PC-3 (cell line): ENCODE data around the gene KNTC1. TPM values are rescaled to one million over a fixed set of nuclear protein-coding genes. Genes with fewer than 3 reads are reported as not detected.

ENCODE experiments used
- ATAC-seq: fragments of 200-7000 bp; cut with Tn5 transposase; 2 replicates; pipeline ENCODE4 v1.9.1; 2020; ENCODE audit warnings: mild to moderate bottlenecking, moderate library complexity
- BruUV-seq: library from RNA; stranded (reverse); fragments of 400-500 nt; replicated peaks from 2 replicates; lab custom pipeline; 2021; lab: Mats Ljungman, UMichigan
- CTCF ChIA-PET: fragments of 300-600 bp; sonication (Branson Sonifier 250); formaldehyde crosslinking; loops from one replicate; lab custom pipeline; 2022; ENCODE audit warnings: antibody characterized with exemption; lab: Charles Lee
- POLR2A ChIA-PET: fragments of 300-600 bp; sonication (Branson Sonifier 250); formaldehyde crosslinking; loops from one replicate; lab custom pipeline; 2022; ENCODE audit warnings: antibody characterized with exemption; ENCODE audit not compliant: unreplicated experiment; lab: Charles Lee
- DNase-seq: peaks from one replicate; pipeline ENCODE4 v3.0.0-alpha.2; 2015
- H2AFZ ChIP-seq: fragments of 300-600 bp; sonication (generic); 2 replicates; pipeline ENCODE4 v1.6.0; 2016; ENCODE audit warnings: antibody characterized with exemption, low read length
- H3F3A ChIP-seq: fragments of 300-600 bp; sonication (generic); one replicate; pipeline ENCODE4 v1.6.0; 2017; ENCODE audit warnings: antibody characterized with exemption, low read length, control low read depth, mild to moderate bottlenecking; ENCODE audit not compliant: unreplicated experiment
- H3K27ac ChIP-seq: fragments of 300-600 bp; sonication (generic); 2 replicates; pipeline ENCODE4 v1.5.1; 2016; ENCODE audit warnings: mild to moderate bottlenecking, low read length
- H3K27me3 ChIP-seq: fragments of 300-600 bp; sonication (generic); 2 replicates; pipeline ENCODE4 v1.6.1; 2016; ENCODE audit warnings: low read length, mixed read lengths
- H3K36me3 ChIP-seq: fragments of 300-600 bp; sonication (generic); 2 replicates; pipeline ENCODE4 v1.6.1; 2016; ENCODE audit warnings: low read depth, mixed run types, low read length, mixed read lengths
- H3K4me1 ChIP-seq: fragments of 300-600 bp; sonication (generic); 2 replicates; pipeline ENCODE4 v1.5.1; 2016; ENCODE audit warnings: low read length; ENCODE audit not compliant: insufficient read depth
- H3K4me2 ChIP-seq: fragments of 300-600 bp; sonication (generic); 2 replicates; pipeline ENCODE4 v1.6.0; 2016; ENCODE audit warnings: low read length
- H3K4me3 ChIP-seq: fragments of 300-600 bp; sonication (generic); 2 replicates; pipeline ENCODE4 v1.5.1; 2016; ENCODE audit warnings: mild to moderate bottlenecking, low read length, mixed read lengths
- H3K79me2 ChIP-seq: fragments of 300-600 bp; sonication (generic); 2 replicates; pipeline ENCODE4 v1.6.1; 2017; ENCODE audit warnings: low read length, mixed read lengths
- H3K9ac ChIP-seq: fragments of 300-600 bp; sonication (generic); 2 replicates; pipeline ENCODE4 v1.6.0; 2016; ENCODE audit warnings: mild to moderate bottlenecking, low read length
- H3K9me2 ChIP-seq: fragments of 300-600 bp; sonication (generic); replicated peaks from 2 replicates; pipeline ENCODE4 v1.6.1; 2016; ENCODE audit warnings: mixed run types, low read length, mixed read lengths
- H3K9me3 ChIP-seq: fragments of 300-600 bp; sonication (generic); 2 replicates; pipeline ENCODE4 v1.6.1; 2016; ENCODE audit warnings: low read length, mixed read lengths
- H4K20me1 ChIP-seq: fragments of 300-600 bp; sonication (generic); 2 replicates; pipeline ENCODE4 v1.6.1; 2016; ENCODE audit warnings: low read length, mixed read lengths
- EZH2 ChIP-seq: fragments of 300-600 bp; sonication (generic); IDR thresholded peaks from one replicate; pipeline ENCODE4 v1.6.1; 2017; ENCODE audit warnings: antibody characterized with exemption, mild to moderate bottlenecking, low read length; ENCODE audit not compliant: unreplicated experiment
- EZH2phosphoT487 ChIP-seq: fragments of 300-600 bp; sonication (generic); IDR thresholded peaks from 2 replicates; pipeline ENCODE4 v1.6.1; 2018; ENCODE audit warnings: mild to moderate bottlenecking, antibody characterized with exemption, low read length, borderline replicate concordance
- intact Hi-C: fragments of 100-400 bp; cut with micrococcal nuclease; formaldehyde crosslinking; loops from 2 replicates; pipeline ENCODE4 v1.9.0; 2023
- total RNA-seq: library from RNA; depleted of rRNA; stranded (reverse); fragments of >200 nt; gene quantifications from 2 replicates; pipeline ENCODE4 v1.2.3, GENCODE V29; 2014
- TF ChIP-seq, protein P1 (sequence below): fragments of 300-600 bp; sonication (generic); conservative IDR thresholded peaks from 2 replicates; pipeline ENCODE4 v1.5.1; 2017; ENCODE audit warnings: antibody characterized with exemption, low read depth, mild to moderate bottlenecking, low read length

KNTC1 gene
- total RNA-seq, 1 experiment from 2014 or later, result 80.3 TPM

DNA sequence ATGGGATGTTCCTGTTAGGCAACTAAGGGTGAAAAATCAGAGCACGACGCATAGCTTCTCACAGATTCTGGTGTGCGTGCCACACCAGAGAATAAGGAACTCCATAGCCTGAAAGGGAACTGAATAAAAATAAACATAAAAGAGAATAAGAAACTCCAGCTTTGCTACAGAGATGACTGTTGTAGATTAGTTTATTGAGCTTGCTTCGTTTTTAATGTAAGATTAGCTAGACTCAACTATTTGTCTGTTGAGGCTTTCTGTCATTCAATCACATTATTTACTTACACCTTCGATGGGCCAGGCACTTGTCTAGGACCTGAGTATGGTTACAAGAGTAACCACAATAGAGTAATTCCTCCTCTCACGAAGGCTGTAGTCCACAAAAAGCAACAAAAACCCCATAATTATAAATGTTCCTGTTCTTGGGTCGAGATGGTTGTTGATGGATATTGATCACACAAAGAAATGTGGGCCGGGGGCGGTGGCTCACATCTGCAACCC lies 25.5 kb upstream of the KNTC1 start:
- Histone ChIP-seq H3K9me2 (no peaks in the 10 kb centered on the region), H3K4me3 (peak overlapping the region; percentile 83; the same call in 1 of the 2 replicates), H3K4me1 (peaks cover 19% of the 10 kb centered on the region), H3K9me3 (no peaks in the 10 kb centered on the region), H3F3A (peaks cover 28% of the 10 kb centered on the region), H2AFZ (peak overlapping the region; percentile 20; the same call in 1 of the 2 replicates), H3K27me3 (no peaks in the 10 kb centered on the region), H4K20me1 (no peaks in the 10 kb centered on the region), H3K27ac (no peak overlapping the region), H3K4me2 (peak overlapping the region; percentile 65), H3K36me3 (peaks cover 32% of the 10 kb centered on the region), H3K79me2 (peaks cover 41% of the 10 kb centered on the region), H3K9ac (no peak overlapping the region)
- POLR2A ChIA-PET, result interaction anchor here (0.6 to 1.5 kb wide), 4 partner anchors 22 to 1972 kb away, joined by 3 to 5 read pairs (median 4); no protein-coding TSS in a partner anchor
- CTCF ChIA-PET, result interaction anchor here (0.6 to 1.5 kb wide), 2 partner anchors 30 to 102 kb away, joined by 3 to 8 read pairs; no protein-coding TSS in a partner anchor
- no peak for DNase-seq
- no peak for ATAC-seq
- intact Hi-C loops, result loop anchor here (1.0 kb wide), 2 partner anchors 26 to 101 kb away; partner anchors contain the start of gene KNTC1
- no TSS peak for BruUV-seq
- no peak for TF ChIP-seq EZH2phosphoT487
- TF ChIP-seq, protein P1, sequence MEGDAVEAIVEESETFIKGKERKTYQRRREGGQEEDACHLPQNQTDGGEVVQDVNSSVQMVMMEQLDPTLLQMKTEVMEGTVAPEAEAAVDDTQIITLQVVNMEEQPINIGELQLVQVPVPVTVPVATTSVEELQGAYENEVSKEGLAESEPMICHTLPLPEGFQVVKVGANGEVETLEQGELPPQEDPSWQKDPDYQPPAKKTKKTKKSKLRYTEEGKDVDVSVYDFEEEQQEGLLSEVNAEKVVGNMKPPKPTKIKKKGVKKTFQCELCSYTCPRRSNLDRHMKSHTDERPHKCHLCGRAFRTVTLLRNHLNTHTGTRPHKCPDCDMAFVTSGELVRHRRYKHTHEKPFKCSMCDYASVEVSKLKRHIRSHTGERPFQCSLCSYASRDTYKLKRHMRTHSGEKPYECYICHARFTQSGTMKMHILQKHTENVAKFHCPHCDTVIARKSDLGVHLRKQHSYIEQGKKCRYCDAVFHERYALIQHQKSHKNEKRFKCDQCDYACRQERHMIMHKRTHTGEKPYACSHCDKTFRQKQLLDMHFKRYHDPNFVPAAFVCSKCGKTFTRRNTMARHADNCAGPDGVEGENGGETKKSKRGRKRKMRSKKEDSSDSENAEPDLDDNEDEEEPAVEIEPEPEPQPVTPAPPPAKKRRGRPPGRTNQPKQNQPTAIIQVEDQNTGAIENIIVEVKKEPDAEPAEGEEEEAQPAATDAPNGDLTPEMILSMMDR, result no peak
- no peak for TF ChIP-seq EZH2

DNA sequence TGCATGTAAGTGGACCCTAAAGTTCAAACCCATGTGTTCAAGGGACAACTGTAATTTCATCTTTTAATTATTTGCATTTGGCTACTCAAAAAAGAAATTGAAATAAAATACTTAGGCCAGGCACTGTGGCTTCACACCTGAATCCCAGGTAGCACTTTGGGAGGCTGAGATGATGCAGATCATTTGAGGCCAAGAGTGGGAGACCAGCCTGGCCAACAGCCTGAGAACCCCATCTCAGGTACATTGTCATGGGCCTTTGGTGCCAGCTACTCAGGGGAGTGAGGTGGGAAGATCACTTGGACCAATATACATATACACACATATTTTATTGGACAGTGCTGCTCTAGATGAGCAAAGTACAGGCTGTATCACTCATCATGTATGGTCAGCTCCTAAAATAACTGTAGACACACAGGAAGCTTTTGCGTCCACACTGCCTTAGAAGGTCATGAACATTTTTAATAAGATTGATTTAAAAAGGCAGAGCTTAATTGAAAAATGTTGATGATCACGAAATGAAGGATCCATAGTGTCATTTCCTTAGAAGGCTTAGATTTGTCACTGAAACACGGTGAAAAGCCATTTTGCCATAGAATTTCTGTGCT lies 23.8 kb upstream of the KNTC1 start:
- peaks cover 13% of the 10 kb centered on the region; the same call in 1 of the 2 replicates for H3K4me1 ChIP-seq
- no peak overlapping the region for H3K4me3 ChIP-seq
- H3K9me2 ChIP-seq, result no peaks in the 10 kb centered on the region
- H3K79me2 ChIP-seq, result peaks cover 24% of the 10 kb centered on the region
- intact Hi-C loops, result no loop called here
- CTCF ChIA-PET, result interaction anchor here (0.6 kb wide), 1 partner anchor 51 kb away, joined by 7 read pairs; no protein-coding TSS in a partner anchor
- H3K9me3 ChIP-seq, result no peaks in the 10 kb centered on the region
- no peak for ATAC-seq
- no TSS peak for BruUV-seq
- POLR2A ChIA-PET, result interaction anchor here (0.6 kb wide), 1 partner anchor 9 kb away, joined by 7 read pairs; no protein-coding TSS in a partner anchor
- peaks cover 47% of the 10 kb centered on the region for H3K36me3 ChIP-seq
- DNase-seq, result no peak
- no peaks in the 10 kb centered on the region for H3K27me3 ChIP-seq
- H3F3A ChIP-seq, result peaks cover 32% of the 10 kb centered on the region
- no peak overlapping the region for H3K27ac ChIP-seq
- H3K9ac ChIP-seq, result no peak overlapping the region
- H2AFZ ChIP-seq, result no peak overlapping the region
- TF ChIP-seq, protein P1, result no peak
- TF ChIP-seq EZH2phosphoT487 (no peak), EZH2 (no peak)
- no peak overlapping the region for H3K4me2 ChIP-seq
- H4K20me1 ChIP-seq, result no peaks in the 10 kb centered on the region
